Activated CD4-positive, alpha-beta T cell treated with anti-CD3 and anti-CD28 coated beads, Interleukin-10, Interleukin-2, amounts not matched to agents 100 ng/mL and 50 ng/mL, durations not matched to agents 16 hours and 8 hours (primary cell): ENCODE data around the gene ANXA2R.
"Not testable (repeated sequence)": the region's sequence is repeated elsewhere in the genome, so short reads cannot be mapped to it uniquely, and the experiment has no call there.

ENCODE experiments used
- DNase-seq: peaks from one replicate; pipeline ENCODE4 v3.0.0-alpha.2; 2020

The ANXA2R gene

GRCh38 chr5:43060020-43060419 is 19.9 kb upstream of the ANXA2R start:
- not testable (repeated sequence) for DNase-seq

- DNase-seq = not testable (repeated sequence)
These were observed 15.0 kb upstream of the ANXA2R start for GRCh38 chr5:43055098-43055497.

GRCh38 chr5:43051684-43052083 is 11.6 kb upstream of the ANXA2R start:
- no peak for DNase-seq

GRCh38 chr5:43050384-43050783 is 10.3 kb upstream of the ANXA2R start:
- DNase-seq = no peak

- DNase-seq = no peak
These were observed 9.1 kb upstream of the ANXA2R start for GRCh38 chr5:43049236-43049635.

GRCh38 chr5:43046474-43046873 is 6.4 kb upstream of the ANXA2R start:
- no peak for DNase-seq

- no peak for DNase-seq
These were observed 5.1 kb upstream of the ANXA2R start for GRCh38 chr5:43045236-43045635.

GRCh38 chr5:43044181-43044914 is 4.2 kb upstream of the ANXA2R start:
- no peak for DNase-seq

- no peak for DNase-seq
These were observed 3.3 kb upstream of the ANXA2R start for GRCh38 chr5:43043400-43043756.

- peak; percentile 85 for DNase-seq
These were observed 2.7 kb upstream of the ANXA2R start for GRCh38 chr5:43042626-43043399.

- peak; percentile 92 for DNase-seq
These were observed 2.1 kb upstream of the ANXA2R start for GRCh38 chr5:43042176-43042625.

GRCh38 chr5:43041669-43042175 is 1.6 kb upstream of the ANXA2R start:
- DNase-seq = peak; percentile 73

- DNase-seq = peak; percentile 63
These were observed 1.1 kb upstream of the ANXA2R start for GRCh38 chr5:43041110-43041668.

GRCh38 chr5:43039471-43040286 is 440 bp downstream of the ANXA2R start:
- peak; percentile 73 for DNase-seq

GRCh38 chr5:43039152-43039470 is 1.0 kb downstream of the ANXA2R start:
- no peak for DNase-seq

GRCh38 chr5:43038496-43038989 is 1.6 kb downstream of the ANXA2R start:
- DNase-seq = peak; percentile 35

- DNase-seq = peak; percentile 78
These were observed 2.3 kb downstream of the ANXA2R start for GRCh38 chr5:43037636-43038495.

GRCh38 chr5:43036856-43037635 is 3.1 kb downstream of the ANXA2R start:
- no peak for DNase-seq

GRCh38 chr5:43036409-43036808 is 3.7 kb downstream of the ANXA2R start:
- peak; percentile 40 for DNase-seq

GRCh38 chr5:43034591-43034968 is 5.5 kb downstream of the ANXA2R start:
- DNase-seq = no peak
